HG02870 (cell line): Measurements from ENCODE around the gene CNOT4.
"Not testable (repeated sequence)": the region's sequence is repeated elsewhere in the genome, so short reads cannot be mapped to it uniquely, and the experiment has no call there.

ENCODE experiments used
- ATAC-seq: cut with Tn5 transposase; IDR thresholded peaks from one replicate; pipeline ENCODE4 v1.9.1; 2021; ENCODE audit warnings: mild to moderate bottlenecking, moderate library complexity; ENCODE audit not compliant: unreplicated experiment

Gene CNOT4

DNA sequence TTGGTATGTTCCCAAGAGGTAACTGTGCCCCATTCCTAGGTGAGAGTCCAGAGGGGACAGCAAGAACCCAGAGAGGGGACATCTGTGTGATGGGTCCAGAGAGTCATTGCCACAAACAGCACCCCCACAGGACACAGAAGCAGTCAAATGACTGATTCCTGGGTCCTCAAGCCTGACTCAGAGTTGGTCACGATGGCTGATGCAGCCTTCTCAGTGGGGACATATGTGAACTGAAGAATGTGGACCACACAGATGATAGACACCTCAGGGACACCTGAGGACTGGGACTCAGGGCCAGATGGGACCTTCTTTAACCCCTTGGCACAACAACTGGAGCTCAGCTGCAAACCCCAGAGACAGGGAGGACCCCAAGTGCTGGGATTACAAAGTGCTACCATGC is 179.8 kb downstream of the CNOT4 start:
- ATAC-seq = no peak

DNA sequence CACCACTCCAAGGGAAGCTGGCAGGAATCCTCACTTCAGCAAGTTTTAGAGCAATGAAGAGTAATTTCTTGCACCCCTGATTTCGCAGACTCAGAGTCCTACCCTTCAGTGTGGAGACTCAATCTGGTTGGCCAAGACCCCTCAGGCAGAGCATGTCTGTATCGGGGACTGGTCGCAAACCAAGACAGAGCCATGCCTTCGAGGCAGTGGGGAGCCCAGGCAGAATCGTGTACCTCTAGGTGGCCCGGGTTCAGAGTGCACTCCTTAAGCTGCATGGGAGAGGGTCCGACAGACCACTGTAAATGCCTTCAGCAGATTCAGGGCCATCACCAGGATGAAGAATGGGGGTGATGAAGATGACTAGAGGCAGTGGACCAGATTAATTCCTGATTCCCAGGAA is 181.4 kb downstream of the CNOT4 start:
- no peak for ATAC-seq

DNA sequence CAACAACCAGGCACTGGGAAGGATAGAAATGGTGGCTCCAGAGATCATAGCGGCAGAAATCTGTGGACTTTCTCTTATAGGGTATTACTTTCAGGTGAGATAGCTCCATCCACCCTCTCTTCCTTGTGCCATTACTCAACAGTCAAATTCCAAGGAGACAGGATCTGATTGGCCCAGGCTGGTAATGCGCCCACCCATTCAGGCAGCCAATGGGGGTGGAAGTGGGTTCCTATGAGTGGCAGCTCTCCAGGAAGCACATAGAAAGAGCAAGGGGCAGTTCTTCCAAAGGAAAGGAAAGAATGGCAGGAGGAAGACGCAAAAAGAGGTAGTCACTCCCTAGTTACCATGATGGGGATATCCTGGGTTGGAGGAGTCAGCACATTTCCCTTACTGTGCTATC is 181.8 kb downstream of the CNOT4 start:
- no peak for ATAC-seq

DNA sequence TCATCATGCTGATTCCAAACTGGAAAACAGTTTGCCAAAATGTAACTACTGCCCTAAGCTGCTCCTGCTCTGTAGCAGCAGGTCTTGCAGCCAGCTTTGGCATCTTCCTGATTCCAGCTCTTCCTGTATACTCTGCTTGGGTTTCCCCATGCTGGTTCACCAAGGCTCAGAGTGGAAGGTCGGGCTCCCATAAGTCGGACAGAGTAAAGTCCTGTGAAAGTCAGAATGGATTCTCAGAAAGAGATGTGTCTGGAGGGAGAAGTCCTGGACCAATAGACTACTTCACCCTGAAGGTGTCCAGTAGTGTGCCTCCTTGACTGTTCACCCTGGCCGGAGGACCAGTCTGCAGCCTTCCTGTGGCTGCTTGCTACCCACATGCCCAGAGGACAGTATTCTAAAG is 182.4 kb downstream of the CNOT4 start:
- no peak for ATAC-seq

DNA sequence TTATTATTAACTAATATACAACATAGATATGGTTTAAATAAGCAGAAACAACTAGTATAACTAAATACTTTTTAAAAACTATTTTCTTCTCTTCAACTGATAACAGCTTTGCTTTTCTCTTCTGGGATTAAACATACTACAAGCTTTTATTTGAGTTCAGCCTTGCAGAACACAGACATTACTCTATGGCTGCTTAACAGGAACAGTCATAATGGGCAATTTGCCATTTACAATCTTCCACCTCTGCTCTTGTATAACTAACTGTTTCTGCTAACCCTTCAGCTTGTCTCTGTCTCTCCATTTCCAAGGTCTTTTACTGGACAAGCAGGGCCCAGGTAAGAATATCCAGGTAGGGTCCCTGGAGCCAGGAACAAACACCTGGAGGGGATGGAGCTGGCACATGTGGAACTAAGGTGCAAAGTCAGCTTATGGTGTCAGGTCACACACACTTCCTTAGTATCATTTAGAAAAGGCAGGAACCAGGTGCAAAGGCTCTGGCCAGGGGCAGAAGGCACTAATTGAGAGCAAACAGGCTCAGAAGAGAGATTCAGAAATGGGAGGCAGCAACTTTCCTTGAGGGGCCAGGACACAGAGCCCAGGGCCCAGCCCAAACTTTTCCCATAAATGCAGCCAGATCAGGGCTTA is 183.1 kb downstream of the CNOT4 start:
- no peak for ATAC-seq

DNA sequence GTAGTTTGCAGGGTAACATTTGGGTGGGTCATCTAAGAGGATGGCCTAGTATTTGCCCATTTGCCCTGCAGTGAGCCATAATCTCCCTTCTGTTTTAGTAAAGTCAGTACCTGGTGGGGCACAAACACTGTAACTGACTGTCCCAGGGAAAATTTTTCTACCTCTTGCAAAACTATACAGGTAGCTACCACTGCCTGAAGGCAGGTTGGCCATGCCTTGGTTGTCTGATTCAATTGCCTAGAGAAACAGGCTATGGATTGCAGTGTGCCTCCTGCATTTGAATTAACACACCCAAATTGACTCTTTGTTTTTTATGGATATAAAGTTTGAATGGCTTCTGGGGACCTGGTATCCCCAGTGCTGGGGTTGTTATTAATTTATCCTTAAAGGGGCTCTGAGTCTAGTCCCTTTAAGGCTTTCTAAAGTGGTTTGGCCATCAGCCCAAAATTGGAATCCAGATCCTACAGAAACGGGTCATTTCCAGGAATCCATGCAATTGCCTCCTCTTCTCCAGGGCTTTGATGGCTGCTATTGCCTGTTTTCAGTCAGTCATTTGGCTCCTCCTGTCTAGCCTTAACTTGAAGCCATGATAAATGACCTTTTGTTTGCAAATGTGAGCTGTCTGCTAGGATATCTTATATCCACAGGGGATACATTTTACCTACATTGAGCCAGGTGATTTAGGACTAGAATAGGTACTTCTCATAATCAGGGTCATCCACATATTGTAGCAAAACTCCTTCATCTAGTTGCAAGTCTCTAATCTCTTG is 187.1 kb downstream of the CNOT4 start:
- no peak for ATAC-seq

DNA sequence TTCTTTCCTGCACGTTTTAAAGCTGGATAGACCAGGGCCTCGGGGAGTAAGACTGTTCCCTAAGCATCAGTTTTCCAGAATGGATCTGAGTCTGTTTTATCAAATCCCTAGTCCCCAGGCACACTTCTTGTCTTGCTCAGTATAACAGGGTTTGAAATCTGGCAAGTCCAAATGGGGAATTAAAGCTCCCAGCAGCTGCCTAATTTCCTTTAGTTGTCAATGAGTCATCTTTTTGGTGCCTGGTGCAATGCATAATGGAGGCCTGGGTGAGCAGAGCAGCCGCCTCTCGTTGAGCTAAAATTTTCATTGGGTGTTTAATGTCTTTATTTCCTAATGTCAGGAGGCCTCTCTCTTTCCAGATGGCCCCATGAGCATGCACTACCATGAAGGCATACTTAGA is 188.3 kb downstream of the CNOT4 start:
- no peak for ATAC-seq

DNA sequence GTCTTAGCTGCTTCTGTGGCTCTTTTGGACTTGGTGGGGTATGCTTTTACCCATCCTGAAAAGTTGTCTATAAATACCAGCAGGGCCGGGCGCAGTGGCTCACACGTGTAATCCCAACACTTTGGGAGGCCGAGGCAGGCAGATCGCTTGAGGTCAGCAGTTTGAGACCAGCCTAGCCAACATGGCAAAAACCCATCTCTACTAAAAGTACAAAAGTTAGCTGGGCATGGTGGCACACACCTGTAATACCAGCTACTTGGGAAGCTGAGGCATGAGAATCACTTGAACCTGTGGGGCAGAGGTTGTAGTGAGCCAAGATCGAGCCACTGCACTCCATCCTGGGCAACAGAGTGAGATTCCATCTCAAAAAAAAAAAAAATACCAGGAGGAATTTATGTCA is 188.9 kb downstream of the CNOT4 start:
- not testable (repeated sequence) for ATAC-seq

DNA sequence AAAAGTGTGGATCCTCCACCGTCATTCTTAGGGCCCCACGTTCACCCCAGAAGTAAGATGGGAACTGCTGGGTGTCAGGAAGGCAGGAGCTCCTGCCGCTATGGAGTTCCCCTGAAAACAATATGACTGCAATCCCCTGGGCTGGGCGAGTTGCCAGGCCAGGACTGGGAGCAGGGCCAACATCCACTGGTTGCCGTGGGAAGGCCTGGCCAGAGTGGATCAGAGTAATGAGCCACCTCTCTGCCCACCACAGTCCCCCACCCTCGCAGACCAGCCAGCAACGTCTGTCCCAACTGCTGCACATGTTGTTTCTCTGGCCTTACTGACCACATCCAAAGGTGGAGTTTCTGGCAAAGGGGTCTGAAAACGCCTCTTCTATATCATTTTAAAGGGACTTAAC is 189.6 kb downstream of the CNOT4 start:
- no peak for ATAC-seq

DNA sequence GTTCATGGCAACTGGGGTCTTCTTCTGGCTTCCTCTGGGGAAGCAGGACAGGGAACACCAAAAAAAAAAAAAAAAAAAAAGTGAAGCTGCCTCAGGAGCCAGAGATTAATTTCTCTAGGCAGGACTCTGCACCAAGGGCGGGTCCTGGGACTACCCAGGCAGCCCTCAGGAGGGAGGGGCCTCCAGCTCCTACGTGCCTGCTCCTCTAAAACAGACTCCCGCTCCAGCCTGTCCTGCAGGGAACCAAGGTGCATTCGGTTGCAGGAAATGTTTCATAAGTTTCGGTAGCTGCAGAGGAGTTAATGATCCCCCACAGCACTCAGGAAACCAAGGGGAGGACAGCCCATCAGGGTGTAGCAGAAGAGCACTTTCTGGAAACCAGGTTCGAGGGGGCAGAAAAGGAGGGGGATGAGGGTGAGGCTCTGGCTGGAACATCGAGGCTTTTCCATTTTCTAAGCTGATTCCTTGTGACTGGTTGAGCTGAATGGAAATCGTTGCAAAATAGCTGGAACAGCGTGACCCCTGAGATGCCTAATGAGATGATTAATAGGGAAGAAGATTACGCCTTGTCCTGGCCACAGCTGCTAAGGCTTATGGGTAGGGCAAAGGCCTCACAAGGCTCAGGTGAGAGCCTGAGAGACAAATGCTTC is 192.1 kb downstream of the CNOT4 start:
- no peak for ATAC-seq

DNA sequence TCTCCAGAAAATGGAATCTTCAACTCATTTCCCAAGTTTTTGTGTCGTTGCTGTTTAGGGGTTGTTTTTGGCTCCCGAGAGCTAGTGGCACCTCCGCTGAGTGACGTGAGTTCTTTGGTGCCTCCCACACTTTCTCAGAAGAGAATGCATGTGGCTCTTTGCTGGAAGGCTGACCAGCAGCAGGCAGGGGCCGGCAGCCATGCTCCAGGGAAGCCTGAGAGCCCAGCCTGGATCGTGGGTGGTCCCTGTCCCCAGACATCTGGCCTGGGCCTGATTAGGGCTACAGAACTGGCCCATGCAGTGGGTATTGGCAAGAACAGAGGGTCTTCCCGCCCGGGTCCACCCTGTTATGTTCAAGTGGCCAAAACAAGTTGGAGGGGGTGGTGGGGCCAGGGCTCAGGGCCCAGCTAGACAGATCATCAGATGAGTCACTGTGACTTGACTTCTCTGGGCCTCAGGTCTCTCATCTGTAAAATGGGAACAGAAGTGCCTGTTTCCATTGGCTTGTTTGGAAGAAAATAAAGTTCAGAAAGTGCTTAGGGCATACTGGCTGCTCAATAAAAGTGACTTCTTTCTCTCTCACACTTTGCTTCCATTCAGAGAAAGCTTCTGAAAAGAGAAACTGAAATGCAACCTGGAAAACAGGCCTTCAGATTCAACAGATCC is 193.1 kb downstream of the CNOT4 start:
- no peak for ATAC-seq

DNA sequence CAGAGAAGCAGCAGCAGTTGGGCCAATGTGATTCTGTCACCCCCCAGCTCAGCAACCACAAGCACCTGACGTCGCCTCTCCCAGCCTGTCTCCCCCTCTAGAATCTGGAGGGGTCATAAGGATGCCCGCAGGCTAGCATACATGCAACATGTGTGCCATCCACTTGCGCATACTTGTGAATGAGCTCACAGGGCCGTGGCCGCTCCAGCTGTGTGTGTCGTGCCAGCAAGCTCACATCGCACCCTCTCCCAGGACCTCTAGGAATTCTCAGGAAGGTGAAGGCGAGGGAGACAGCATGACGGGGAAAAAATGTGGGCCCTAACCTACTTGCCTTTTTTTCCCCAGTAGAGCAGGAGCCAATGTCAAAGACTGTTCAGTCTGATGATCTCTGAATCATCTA is 195.9 kb downstream of the CNOT4 start:
- ATAC-seq = no peak
